Type B pancreatic cell (in vitro differentiated cells): Measurements from ENCODE around the gene GNA14. TPM values are rescaled to one million over a fixed set of nuclear protein-coding genes. Genes with fewer than 3 reads are reported as not detected.
"Not testable (repeated sequence)": the region's sequence is repeated elsewhere in the genome, so short reads cannot be mapped to it uniquely, and the experiment has no call there.

Experiments used
- DNase-seq: peaks from one replicate; pipeline ENCODE4 v3.0.0; 2021; ENCODE audit warnings: mixed read lengths; ENCODE audit not compliant: unreplicated experiment; ENCODE audit errors: extremely low spot score
- H3K27ac Mint-ChIP-seq: 2 replicates; pipeline ENCODE4 v1.8.0; 2021; ENCODE audit warnings: mild to moderate bottlenecking, mixed read lengths
- H3K27me3 Mint-ChIP-seq: 2 replicates; pipeline ENCODE4 v1.8.0; 2021; ENCODE audit warnings: mixed read lengths
- H3K36me3 Mint-ChIP-seq: 2 replicates; pipeline ENCODE4 v1.8.0; 2021; ENCODE audit warnings: mixed read lengths
- H3K4me1 Mint-ChIP-seq: one replicate; pipeline ENCODE4 v1.8.0; 2021; ENCODE audit warnings: mixed read lengths; ENCODE audit not compliant: unreplicated experiment
- H3K4me3 Mint-ChIP-seq: 2 replicates; pipeline ENCODE4 v1.8.0; 2021; ENCODE audit warnings: mild to moderate bottlenecking, mixed read lengths
- H3K9me3 Mint-ChIP-seq: 2 replicates; pipeline ENCODE4 v1.8.0; 2021; ENCODE audit warnings: mixed read lengths
- CTCF ChIP-seq: fragments of 200-600 bp; sonication (generic); conservative IDR thresholded peaks from 2 replicates; pipeline ENCODE4 v1.5.0; 2021; ENCODE audit warnings: antibody characterized with exemption, mild to moderate bottlenecking
- total RNA-seq: library from RNA; stranded (reverse); gene quantifications from 2 replicates; pipeline ENCODE4 v1.2.1, GENCODE V29; 2021; ENCODE audit warnings: low replicate concordance

GNA14 gene
- total RNA-seq, 1 donor from 2014 or later = not detected

DNA sequence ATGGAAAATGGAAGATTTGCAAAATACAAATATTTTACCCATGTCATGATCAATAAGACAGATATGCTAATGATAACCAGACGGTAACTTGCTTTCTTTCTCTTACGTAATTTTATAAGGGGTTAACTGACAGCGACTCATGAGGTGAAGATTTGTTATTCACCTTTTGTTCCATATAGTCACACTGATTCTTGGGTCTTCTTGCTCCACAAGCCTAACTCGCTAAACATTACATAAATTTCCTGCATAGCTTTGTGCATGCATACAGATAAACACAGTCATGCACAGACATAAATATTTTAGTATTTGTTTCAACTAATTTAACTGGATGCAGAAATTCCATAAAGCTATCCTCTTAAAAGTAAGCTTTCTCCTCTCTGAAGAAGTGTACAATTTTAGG is 244.9 kb downstream of the GNA14 start:
- Mint-ChIP-seq H3K27me3 (no peaks in the 10 kb centered on the region), H3K27ac (no peak overlapping the region)

GRCh38 chr9:77402286-77402685 is 245.8 kb downstream of the GNA14 start:
- H3K4me1 Mint-ChIP-seq = no peaks in the 10 kb centered on the region

More for the DNA sequence above, 244.9 kb downstream of the GNA14 start:
- Mint-ChIP-seq H3K9me3 (peaks cover 12% of the 10 kb centered on the region), H3K36me3 (peaks cover 20% of the 10 kb centered on the region), H3K4me3 (no peak overlapping the region), H3K4me1 (no peaks in the 10 kb centered on the region)
- TF ChIP-seq CTCF = no peak
- no peak for DNase-seq

GRCh38 chr9:77399964-77400363 is 248.2 kb downstream of the GNA14 start:
- H3K9me3 Mint-ChIP-seq = no peaks in the 10 kb centered on the region
- no peak for TF ChIP-seq CTCF
- no peaks in the 10 kb centered on the region for H3K27me3 Mint-ChIP-seq
- DNase-seq = no peak
- no peaks in the 10 kb centered on the region for H3K4me1 Mint-ChIP-seq
- H3K4me3 Mint-ChIP-seq = no peak overlapping the region
- no peaks in the 10 kb centered on the region for H3K36me3 Mint-ChIP-seq
- no peak overlapping the region for H3K27ac Mint-ChIP-seq

More at GRCh38 chr9:77402286-77402685, 245.8 kb downstream of the GNA14 start:
- H3K36me3 Mint-ChIP-seq = peaks cover 14% of the 10 kb centered on the region
- no peak overlapping the region for H3K4me3 Mint-ChIP-seq
- peaks cover 7% of the 10 kb centered on the region for H3K9me3 Mint-ChIP-seq
- no peak for TF ChIP-seq CTCF
- no peak for DNase-seq
- no peak overlapping the region for H3K27ac Mint-ChIP-seq
- H3K27me3 Mint-ChIP-seq = no peaks in the 10 kb centered on the region

GRCh38 chr9:77398581-77398980 is 249.5 kb downstream of the GNA14 start:
- H3K9me3 Mint-ChIP-seq, H3K27ac Mint-ChIP-seq, H3K4me3 Mint-ChIP-seq, DNase-seq, H3K27me3 Mint-ChIP-seq, H3K36me3 Mint-ChIP-seq, H3K4me1 Mint-ChIP-seq: not testable (repeated sequence)

GRCh38 chr9:77392328-77392727 is 255.8 kb downstream of the GNA14 start:
- Mint-ChIP-seq H3K4me3 (no peak overlapping the region), H3K9me3 (no peaks in the 10 kb centered on the region), H3K36me3 (no peaks in the 10 kb centered on the region), H3K4me1 (no peaks in the 10 kb centered on the region), H3K27me3 (no peaks in the 10 kb centered on the region), H3K27ac (no peak overlapping the region)
- no peak for DNase-seq
- TF ChIP-seq CTCF = no peak

GRCh38 chr9:77391834-77392233 is 256.3 kb downstream of the GNA14 start:
- DNase-seq = no peak
- H3K4me3 Mint-ChIP-seq = no peak overlapping the region
- no peak for TF ChIP-seq CTCF

More at GRCh38 chr9:77391834-77392233, 256.3 kb downstream of the GNA14 start:
- Mint-ChIP-seq H3K27ac (no peak overlapping the region), H3K27me3 (no peaks in the 10 kb centered on the region), H3K36me3 (no peaks in the 10 kb centered on the region), H3K9me3 (no peaks in the 10 kb centered on the region), H3K4me1 (no peaks in the 10 kb centered on the region)
